Activated naive CD4-positive, alpha-beta T cell treated with anti-CD3 and anti-CD28 coated beads, Interleukin-2, amount 50 U/mL, for 24 hours (primary cell): Measurements from ENCODE around the gene DTNBP1.
"Not testable (repeated sequence)": the region's sequence is repeated elsewhere in the genome, so short reads cannot be mapped to it uniquely, and the experiment has no call there.

Experiments used
- H3K27ac Mint-ChIP-seq: one replicate; pipeline ENCODE4 v1.8.0; 2021; ENCODE audit warnings: mild to moderate bottlenecking, mixed read lengths
- H3K27me3 Mint-ChIP-seq: one replicate; pipeline ENCODE4 v1.8.0; 2021; ENCODE audit warnings: mixed read lengths
- H3K36me3 Mint-ChIP-seq: one replicate; pipeline ENCODE4 v1.8.0; 2021; ENCODE audit warnings: mixed read lengths
- H3K4me1 Mint-ChIP-seq: one replicate; pipeline ENCODE4 v1.8.0; 2021; ENCODE audit warnings: mixed read lengths
- H3K4me3 Mint-ChIP-seq: one replicate; pipeline ENCODE4 v1.8.0; 2021; ENCODE audit warnings: mild to moderate bottlenecking, mixed read lengths
- H3K9me3 Mint-ChIP-seq: one replicate; pipeline ENCODE4 v1.8.0; 2021; ENCODE audit warnings: mixed read lengths

Gene DTNBP1

DNA sequence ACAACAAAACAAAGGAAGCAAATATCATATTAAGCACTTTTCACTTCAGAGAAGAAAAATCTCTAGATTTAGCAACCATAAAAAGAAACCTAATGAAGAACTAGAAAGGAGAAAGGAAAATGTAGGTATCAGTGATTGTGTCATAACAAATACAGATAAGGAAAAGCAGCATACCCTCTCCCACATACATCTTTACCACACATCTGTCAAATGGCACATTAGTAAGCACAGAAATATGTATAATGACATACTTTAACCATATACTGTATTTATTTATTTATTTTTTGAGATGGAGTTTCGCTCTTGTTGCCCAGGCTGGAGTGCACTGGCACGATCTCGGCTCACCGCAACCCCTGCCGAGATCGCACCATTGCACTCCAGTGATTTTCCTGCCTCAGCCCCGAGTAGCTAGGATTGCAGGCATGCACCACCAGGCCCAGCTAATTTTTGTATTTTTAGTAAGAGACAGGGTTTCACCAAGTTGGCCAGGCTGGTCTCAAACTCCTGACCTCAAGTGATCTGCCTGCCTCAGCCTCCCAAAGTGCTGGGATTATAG is 12.7 kb downstream of the DTNBP1 start:
- not testable (repeated sequence) for H3K4me3 Mint-ChIP-seq, H3K27ac Mint-ChIP-seq

DNA sequence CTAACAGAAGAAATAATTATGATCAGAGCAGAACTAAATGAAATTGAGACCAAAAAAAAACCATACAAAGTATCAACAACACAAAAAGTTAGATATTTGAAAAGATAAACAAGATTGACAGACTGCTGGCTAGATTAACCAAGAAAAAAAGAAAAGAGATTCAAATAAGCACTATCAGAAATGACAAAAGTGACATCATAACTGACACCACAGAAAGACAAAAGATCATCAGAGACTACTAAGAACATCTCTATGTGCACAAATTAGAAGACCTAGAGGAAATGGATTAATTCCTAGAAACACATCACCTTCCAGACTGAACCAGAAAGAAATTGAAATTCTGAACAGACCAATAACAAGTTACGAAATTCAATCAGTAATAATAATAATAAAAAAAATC is 17.9 kb downstream of the DTNBP1 start:
- Mint-ChIP-seq H3K4me1 (peaks cover 32% of the 10 kb centered on the region), H3K36me3 (peaks cover 66% of the 10 kb centered on the region), H3K9me3 (peaks cover 32% of the 10 kb centered on the region), H3K4me3 (no peak overlapping the region), H3K27ac (no peak overlapping the region), H3K27me3 (no peaks in the 10 kb centered on the region)

More for the DNA sequence above, 12.7 kb downstream of the DTNBP1 start:
- H3K36me3 Mint-ChIP-seq, result peaks cover 53% of the 10 kb centered on the region
- peaks cover 16% of the 10 kb centered on the region for H3K9me3 Mint-ChIP-seq
- peaks cover 36% of the 10 kb centered on the region for H3K4me1 Mint-ChIP-seq
- H3K27me3 Mint-ChIP-seq, result not testable (repeated sequence)

DNA sequence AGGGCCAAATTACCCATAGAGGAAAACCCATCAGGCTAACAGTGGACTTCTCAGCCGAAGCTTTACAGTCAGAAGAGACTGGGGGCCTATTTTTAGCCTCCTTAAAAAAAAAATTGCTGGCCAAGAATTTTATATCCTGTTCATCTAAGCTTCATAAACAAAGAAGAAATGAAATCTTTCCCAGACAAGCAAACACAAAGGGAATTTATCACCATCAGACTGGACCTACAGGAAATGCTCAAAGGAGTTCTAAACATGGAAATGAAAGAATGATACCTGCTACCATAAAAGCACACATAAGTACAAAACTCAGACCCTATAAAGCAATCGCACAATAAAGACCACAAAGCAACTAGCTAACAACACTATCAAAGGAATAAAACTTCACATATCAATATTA is 19.3 kb downstream of the DTNBP1 start:
- Mint-ChIP-seq H3K4me1 (peaks cover 32% of the 10 kb centered on the region), H3K4me3 (no peak overlapping the region), H3K36me3 (peaks cover 63% of the 10 kb centered on the region), H3K9me3 (peaks cover 32% of the 10 kb centered on the region), H3K27ac (no peak overlapping the region), H3K27me3 (no peaks in the 10 kb centered on the region)

DNA sequence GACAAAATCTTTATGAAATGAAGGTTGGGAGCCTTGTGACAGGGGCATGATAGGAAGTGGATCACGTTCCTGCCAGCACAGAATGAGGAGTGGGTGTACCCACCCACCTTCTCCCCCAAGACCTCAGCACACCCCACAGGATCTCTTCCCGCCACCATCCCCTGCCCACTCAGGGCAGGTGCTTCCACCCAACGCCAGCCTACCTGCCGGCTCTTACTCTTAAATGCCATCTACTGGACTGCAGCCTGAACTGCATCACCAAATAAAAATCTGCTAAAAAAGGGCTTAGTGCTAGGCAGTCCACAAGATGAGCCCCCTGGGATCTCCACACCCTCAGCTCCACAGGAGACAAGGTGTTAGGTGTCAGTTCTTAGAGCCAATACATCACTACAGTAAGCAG is 20.6 kb downstream of the DTNBP1 start:
- Mint-ChIP-seq H3K27me3 (no peaks in the 10 kb centered on the region), H3K4me1 (peaks cover 27% of the 10 kb centered on the region), H3K27ac (no peak overlapping the region), H3K9me3 (peaks cover 32% of the 10 kb centered on the region), H3K36me3 (peaks cover 54% of the 10 kb centered on the region), H3K4me3 (no peak overlapping the region)

DNA sequence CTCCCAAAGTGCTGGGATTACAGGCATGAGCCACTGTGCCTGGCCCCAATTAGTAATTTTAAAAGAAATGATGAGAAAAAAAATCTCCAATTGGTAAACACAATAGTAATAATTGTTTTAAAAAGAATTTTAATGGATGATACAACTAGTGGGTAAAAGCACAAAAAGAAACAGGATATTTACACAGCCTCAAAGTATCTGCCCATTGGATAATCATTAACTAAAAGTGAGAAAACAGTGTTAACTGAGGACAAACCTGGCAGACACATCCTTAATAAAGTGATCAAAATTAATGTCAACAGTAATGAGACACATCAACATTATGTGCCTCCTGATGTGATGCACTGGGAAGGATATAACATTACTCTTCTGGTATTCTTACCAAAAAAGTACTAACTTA is 24.5 kb downstream of the DTNBP1 start:
- Mint-ChIP-seq H3K27me3 (no peaks in the 10 kb centered on the region), H3K4me1 (peaks cover 6% of the 10 kb centered on the region), H3K27ac (no peak overlapping the region), H3K36me3 (peaks cover 38% of the 10 kb centered on the region), H3K9me3 (no peaks in the 10 kb centered on the region), H3K4me3 (no peak overlapping the region)

DNA sequence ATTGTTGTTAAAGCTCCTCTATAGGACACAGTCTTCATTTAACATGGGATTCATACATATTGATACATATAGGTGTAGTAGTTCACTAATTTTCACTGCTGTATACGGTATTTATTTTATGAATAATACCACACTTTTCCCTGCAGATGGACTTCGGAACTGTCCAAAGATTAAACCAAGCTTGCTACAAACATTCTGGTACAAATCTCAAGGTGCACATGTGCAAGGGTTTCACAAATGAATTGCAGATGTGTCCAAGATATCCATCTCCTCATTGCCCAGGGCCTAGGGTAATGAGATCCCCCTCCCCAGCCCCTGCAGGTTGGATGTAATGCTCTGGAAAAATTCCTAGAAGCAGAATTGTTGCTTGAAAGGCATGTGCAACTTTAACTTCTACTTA is 31.4 kb downstream of the DTNBP1 start:
- Mint-ChIP-seq H3K4me1 (peaks cover 52% of the 10 kb centered on the region), H3K4me3 (no peak overlapping the region), H3K36me3 (peaks cover 19% of the 10 kb centered on the region), H3K27ac (no peak overlapping the region), H3K27me3 (no peaks in the 10 kb centered on the region), H3K9me3 (no peaks in the 10 kb centered on the region)

DNA sequence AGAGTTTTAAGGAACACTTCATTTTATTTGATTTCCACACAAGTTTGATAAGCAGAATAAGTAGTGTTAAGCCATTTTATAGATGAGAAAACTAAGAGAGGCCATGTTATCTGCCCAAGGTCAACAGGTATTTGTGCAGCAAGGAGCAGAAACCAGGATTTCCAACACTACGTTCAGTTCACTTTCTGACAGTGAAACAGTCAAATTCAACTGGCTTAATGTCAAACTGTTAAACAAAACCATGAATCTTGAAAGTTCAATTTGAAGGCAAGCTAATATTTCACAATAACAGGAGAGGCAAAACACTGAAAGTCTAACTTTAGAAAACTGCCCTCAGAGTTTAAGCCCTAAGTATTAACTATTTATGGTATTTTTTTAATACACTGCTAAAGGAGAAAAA is 32.6 kb downstream of the DTNBP1 start:
- Mint-ChIP-seq H3K27me3 (no peaks in the 10 kb centered on the region), H3K36me3 (peaks cover 12% of the 10 kb centered on the region), H3K4me3 (no peak overlapping the region), H3K4me1 (peaks cover 56% of the 10 kb centered on the region), H3K27ac (no peak overlapping the region), H3K9me3 (no peaks in the 10 kb centered on the region)

DNA sequence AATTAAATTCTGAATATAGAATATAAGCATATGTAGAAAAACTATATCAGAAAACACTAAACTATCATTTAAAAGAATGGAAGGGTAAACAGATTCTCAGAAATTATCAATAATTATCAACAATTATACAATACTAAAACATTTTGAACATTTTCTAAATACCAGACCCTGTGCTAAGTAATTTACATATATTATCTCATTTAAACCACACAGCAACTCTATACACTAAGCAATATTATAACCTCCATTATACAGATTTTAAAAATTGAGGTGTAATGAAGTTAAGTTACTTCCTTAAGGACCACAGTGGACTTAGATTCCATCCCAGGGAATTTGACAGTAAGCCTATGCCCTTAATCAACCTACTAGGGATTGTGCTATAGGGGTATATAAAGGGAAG is 33.3 kb downstream of the DTNBP1 start:
- H3K4me1 Mint-ChIP-seq, result peaks cover 60% of the 10 kb centered on the region
- H3K27me3 Mint-ChIP-seq, result no peaks in the 10 kb centered on the region

DNA sequence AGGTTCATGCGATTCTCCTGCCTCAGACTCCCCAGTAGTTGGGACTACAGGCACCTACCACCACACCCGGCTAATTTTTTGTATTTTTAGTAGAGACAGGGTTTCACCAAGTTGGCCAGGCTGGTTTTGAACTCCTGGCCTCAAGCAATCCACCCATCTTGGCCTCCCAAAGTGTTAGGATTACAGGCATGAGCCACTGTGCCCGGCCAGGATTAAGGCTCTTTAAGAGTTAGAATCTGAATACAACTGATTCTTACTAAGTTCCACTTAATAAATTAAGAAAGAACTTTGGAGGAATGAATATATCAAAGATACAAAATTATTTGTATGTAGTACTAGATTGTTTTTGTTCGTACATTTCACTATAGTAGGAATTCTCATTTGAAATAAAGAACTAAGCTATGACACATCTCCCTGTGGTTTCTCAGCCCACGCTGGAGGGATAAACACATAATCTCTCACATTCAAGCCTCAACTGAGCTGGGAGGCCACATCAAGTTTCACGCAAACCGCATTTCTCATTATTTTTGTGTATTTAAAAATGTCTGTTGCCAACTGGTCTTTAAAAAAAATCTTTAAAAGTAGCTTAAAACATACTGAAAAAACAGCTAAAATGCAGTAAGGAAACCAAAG is 34.2 kb downstream of the DTNBP1 start:
- Mint-ChIP-seq H3K9me3 (no peaks in the 10 kb centered on the region), H3K4me1 (peaks cover 60% of the 10 kb centered on the region), H3K4me3 (peak overlapping the region; percentile 19), H3K27ac (no peak overlapping the region), H3K27me3 (no peaks in the 10 kb centered on the region), H3K36me3 (peaks cover 5% of the 10 kb centered on the region)

More for the DNA sequence above, 33.3 kb downstream of the DTNBP1 start:
- Mint-ChIP-seq H3K9me3 (no peaks in the 10 kb centered on the region), H3K36me3 (peaks cover 7% of the 10 kb centered on the region), H3K27ac (no peak overlapping the region), H3K4me3 (no peak overlapping the region)

DNA sequence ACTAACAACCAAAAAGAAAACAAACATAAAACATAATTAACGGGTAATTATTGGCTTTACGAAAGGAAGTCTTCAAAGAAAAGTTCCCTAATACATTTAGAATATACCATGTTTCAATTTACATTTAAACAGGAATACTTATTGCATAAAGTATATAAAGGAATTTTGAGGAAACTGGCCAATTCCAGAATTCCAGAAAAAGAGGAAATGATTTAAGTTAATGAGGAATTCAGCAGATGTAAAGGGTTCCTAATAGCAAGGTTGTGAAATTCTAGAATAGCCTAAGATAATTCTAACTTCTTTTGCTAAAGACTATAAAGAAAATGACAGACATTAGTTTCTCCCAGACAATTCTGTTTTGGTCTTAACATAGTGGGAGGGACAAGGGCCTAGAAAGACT is 35.0 kb downstream of the DTNBP1 start:
- Mint-ChIP-seq H3K36me3 (no peaks in the 10 kb centered on the region), H3K4me3 (peak overlapping the region; percentile 30), H3K4me1 (peaks cover 53% of the 10 kb centered on the region), H3K9me3 (no peaks in the 10 kb centered on the region), H3K27me3 (no peaks in the 10 kb centered on the region), H3K27ac (no peak overlapping the region)

DNA sequence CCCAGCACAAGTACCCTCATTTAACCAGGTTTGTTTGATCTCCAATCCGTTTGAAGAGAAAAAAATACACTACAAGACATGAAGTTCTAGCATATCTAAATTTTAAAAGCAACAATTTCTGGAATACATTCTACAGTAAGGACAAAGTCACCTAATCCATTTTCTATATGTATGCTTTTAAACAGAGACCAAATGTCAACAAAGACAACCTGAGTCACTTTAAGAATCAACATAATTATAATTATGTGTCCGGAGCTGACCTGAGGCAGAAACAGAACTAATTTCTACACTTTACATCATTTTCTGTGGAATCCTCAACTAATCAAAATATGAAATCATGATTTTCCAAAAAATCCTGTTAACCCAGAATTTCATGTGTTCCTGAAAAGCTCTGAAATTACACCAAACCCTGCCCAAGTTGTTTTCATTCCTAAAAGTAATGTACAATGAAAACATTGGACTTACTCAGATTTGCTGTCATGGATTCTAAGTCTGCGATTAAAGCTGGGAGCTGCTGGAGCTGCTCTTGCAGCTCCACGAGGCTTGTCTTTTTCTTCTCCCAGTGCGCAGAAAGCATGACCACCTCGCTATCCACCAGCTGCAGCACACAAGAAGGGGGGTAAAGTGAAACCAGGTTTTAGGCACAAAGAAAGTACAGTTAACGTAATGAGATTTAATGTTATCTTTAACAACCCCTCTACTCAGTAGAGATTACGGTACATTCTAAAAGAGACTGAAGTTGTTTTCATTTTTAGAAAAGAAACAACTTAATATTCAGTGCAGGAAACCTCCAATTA is 35.8 kb downstream of the DTNBP1 start:
- Mint-ChIP-seq H3K27ac (peak overlapping the region; percentile 31), H3K4me3 (no peak overlapping the region), H3K9me3 (no peaks in the 10 kb centered on the region), H3K36me3 (no peaks in the 10 kb centered on the region), H3K4me1 (peaks cover 57% of the 10 kb centered on the region), H3K27me3 (no peaks in the 10 kb centered on the region)

DNA sequence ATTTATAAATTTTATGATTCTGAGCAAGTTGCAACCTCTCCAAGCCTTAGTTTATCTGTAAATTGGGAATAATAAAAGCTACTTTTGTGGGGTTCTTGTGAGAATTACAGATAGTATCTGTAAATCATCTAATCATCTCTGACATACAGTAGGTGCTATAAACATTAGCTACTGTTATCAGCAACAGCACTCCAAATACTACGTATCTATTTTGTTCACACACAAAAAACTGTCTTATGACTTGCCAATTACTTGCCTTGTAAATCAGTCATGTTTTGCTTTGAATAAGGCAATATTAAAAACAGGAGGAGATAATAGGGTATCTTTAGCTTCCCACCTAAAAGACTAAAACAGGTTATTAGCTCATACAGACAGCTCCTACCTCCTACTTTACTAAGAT is 36.7 kb downstream of the DTNBP1 start:
- Mint-ChIP-seq H3K9me3 (no peaks in the 10 kb centered on the region), H3K36me3 (peaks cover 3% of the 10 kb centered on the region), H3K4me3 (no peak overlapping the region), H3K4me1 (peaks cover 59% of the 10 kb centered on the region), H3K27ac (no peak overlapping the region), H3K27me3 (no peaks in the 10 kb centered on the region)

DNA sequence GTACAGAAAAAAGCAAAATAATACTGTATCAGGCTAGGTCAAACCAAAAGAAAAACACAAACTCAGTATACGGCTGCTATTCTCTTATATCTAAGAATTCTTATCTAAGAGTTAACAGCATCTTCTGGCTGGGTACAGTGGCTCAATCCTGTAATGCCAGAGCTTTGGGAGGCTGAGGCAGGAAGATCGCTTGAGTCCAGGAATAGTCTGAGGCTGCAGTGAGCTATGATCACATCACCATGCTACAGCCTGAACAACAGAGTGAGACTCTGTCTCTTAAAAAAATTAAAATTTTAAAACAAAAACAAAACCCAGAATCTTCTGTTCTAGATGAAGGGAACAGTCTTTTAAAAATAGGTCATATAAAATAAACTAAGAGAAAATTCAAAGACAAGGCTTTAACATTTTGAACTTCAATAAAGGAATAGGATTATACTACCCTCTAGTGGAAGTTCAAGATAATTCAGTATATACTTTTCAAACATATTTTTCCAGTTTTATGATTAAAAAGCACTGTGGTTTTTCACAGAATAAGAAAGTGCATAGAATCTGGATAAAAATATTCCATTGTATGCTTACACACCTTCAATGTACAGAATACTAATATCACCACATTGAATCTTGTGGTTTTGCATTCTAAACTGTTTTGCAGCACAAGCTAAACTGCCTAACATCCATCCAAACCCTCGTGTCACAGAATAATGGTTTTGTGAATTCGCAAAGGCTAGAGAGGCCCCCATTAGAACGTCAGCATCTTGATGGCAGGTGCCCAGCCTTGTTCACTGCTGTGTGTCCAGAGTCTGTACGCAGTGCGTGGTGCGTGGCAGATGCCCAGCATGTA is 39.3 kb downstream of the DTNBP1 start:
- Mint-ChIP-seq H3K4me3 (no peak overlapping the region), H3K9me3 (no peaks in the 10 kb centered on the region), H3K27me3 (no peaks in the 10 kb centered on the region), H3K4me1 (peaks cover 54% of the 10 kb centered on the region), H3K36me3 (peaks cover 4% of the 10 kb centered on the region), H3K27ac (no peak overlapping the region)

DNA sequence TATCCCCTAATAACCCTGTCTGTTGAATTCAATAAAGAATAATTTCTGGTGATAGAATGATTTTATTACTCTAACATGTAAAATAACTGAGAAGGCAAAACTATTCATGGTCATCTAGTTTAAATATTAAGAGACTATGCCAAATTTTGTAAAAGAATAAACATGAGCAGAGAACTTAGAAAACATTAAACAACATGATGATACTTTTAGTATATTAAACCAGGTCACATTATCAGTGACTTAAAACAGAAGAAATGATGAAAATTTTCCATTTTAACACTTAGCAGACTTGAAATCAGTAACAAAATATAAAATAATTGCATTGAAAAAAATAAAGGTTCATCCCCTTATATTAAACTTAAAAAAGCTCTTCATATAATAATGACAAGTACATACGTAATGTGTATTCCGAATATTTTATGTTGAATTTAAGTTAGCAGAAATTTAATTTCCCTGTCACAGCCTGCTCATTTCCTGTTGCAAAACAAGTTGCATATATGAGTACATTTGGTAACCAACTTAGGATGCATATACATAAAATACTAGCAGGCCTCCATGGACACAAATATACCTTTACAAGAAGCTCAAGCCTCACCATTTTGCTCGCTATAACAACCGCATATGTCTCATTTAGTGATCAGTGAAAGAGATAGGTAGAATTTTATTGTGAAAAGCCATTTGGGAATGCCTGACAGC is 40.6 kb downstream of the DTNBP1 start:
- Mint-ChIP-seq H3K4me1 (peaks cover 50% of the 10 kb centered on the region), H3K27ac (no peak overlapping the region), H3K4me3 (no peak overlapping the region), H3K9me3 (no peaks in the 10 kb centered on the region), H3K36me3 (peaks cover 4% of the 10 kb centered on the region), H3K27me3 (no peaks in the 10 kb centered on the region)
